ENCODE data around the gene GPX5.

- no peak for TF ChIP-seq POLR2A (IDR thresholded peaks at IDR 0.05)
- no peak for TF ChIP-seq CTCF (IDR thresholded peaks at IDR 0.05 in 4 of 5, conservative IDR thresholded peaks at IDR 0.05 in 1 of 5)
These were observed 19.9 kb upstream of the GPX5 start for GRCh38 chr6:28505733-28506132.
